ENCODE measurements around the gene CNTROB.
"Not testable (repeated sequence)": the region's sequence is repeated elsewhere in the genome, so short reads cannot be mapped to it uniquely, and the experiment has no call there.

Gene CNTROB

DNA sequence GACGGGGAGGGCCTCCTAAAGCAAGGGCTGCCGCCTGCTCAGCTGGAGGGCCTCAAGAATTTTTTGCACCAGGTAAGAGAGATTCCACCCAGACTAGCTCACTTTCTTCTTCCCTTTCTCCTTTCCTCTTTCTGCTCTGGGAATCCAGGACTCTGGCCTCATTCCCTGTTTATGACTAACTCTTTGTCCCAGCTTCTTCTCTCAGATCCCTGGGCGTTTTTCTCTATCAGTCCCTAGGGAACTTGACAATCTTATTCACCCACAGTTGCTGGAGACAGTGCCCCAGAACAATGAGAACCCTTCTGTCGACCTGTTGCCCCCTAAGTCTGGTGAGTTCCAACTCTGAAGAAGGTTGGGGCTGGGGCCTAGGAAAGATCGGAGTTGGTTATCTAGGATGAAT, 15.6 kb downstream of the CNTROB start:
- H3K9me3 ChIP-seq (ENCODE audit: severe bottlenecking): no peaks in the 10 kb centered on the region
- H3K36me3 ChIP-seq: peaks cover 71% of the 10 kb centered on the region

DNA sequence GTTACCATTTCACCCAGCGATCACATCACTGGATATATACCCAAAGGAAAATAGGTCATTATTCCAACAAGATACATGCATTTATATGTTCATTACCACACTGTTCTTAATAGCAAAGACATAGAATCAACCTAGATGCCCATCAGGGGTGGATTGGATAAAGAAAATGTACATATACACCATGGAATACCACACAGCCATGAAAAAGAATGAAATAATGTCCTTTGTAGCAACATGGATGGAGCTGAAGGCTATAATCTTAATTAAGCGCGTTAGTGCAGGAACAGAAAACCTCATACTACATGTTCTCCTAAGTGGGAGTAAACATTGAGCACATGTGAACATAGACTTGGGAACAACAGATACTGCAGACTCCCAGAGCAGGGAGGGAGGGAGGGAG, 18.6 kb downstream of the CNTROB start:
- H3K9me3 ChIP-seq (ENCODE audit: severe bottlenecking): no peaks in the 10 kb centered on the region
- H3K4me3 ChIP-seq (ENCODE audit: low read depth, low read length): no peak overlapping the region
- no peaks in the 10 kb centered on the region for H3K27me3 ChIP-seq (ENCODE audit: insufficient read depth, low read depth, severe bottlenecking)
- no peak for DNase-seq
- TF ChIP-seq, protein P1, sequence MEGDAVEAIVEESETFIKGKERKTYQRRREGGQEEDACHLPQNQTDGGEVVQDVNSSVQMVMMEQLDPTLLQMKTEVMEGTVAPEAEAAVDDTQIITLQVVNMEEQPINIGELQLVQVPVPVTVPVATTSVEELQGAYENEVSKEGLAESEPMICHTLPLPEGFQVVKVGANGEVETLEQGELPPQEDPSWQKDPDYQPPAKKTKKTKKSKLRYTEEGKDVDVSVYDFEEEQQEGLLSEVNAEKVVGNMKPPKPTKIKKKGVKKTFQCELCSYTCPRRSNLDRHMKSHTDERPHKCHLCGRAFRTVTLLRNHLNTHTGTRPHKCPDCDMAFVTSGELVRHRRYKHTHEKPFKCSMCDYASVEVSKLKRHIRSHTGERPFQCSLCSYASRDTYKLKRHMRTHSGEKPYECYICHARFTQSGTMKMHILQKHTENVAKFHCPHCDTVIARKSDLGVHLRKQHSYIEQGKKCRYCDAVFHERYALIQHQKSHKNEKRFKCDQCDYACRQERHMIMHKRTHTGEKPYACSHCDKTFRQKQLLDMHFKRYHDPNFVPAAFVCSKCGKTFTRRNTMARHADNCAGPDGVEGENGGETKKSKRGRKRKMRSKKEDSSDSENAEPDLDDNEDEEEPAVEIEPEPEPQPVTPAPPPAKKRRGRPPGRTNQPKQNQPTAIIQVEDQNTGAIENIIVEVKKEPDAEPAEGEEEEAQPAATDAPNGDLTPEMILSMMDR (IDR thresholded peaks at IDR 0.05; ENCODE audit: low read depth, low read length): no peak
- peaks cover 45% of the 10 kb centered on the region for H3K36me3 ChIP-seq
- no peak overlapping the region for H3K27ac ChIP-seq

More for the DNA sequence above, 15.6 kb downstream of the CNTROB start:
- TF ChIP-seq, protein P1 (IDR thresholded peaks at IDR 0.05; ENCODE audit: low read depth, low read length): no peak
- Histone ChIP-seq H3K27ac (no peak overlapping the region), H3K4me3 (ENCODE audit: low read depth, low read length) (no peak overlapping the region), H3K27me3 (ENCODE audit: insufficient read depth, low read depth, severe bottlenecking) (no peaks in the 10 kb centered on the region)
- no peak for DNase-seq

DNA sequence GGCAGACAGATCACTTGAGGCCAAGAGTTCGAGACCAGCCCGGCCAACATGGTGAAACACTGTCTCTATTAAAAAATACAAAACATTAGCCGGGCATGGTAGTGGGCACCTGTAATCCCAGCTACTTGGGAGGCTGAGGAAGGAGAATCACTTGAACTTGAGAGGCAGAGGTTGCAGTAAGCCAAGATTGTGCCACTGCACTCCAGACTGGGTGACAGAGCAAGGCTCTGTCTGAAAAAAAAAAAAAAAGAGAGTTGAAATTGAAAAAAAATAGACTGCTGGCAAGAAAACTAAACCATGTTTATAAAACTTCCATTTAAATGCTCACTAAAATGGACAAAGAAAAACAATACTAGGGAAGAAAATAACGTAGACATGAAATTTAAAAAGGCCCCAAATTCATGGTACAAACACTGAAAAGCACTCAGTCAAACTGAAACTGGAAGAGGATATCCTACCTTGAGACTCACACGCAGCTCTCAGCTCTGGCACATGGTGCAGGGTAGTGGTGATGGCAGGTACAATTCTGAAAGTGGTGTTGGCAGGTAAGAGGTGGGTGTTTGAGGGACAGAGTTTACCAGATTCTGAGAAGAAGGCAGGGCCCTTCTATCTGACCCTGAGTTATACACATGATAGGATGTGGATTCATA, 19.3 kb downstream of the CNTROB start:
- peaks cover 38% of the 10 kb centered on the region for H3K36me3 ChIP-seq
- H3K27me3 ChIP-seq (ENCODE audit: insufficient read depth, low read depth, severe bottlenecking): no peaks in the 10 kb centered on the region
- H3K9me3 ChIP-seq (ENCODE audit: severe bottlenecking): no peaks in the 10 kb centered on the region
- DNase-seq: no peak
- no peak overlapping the region for H3K4me3 ChIP-seq (ENCODE audit: low read depth, low read length)
- TF ChIP-seq, protein P1 (IDR thresholded peaks at IDR 0.05; ENCODE audit: low read depth, low read length): no peak
- no peak overlapping the region for H3K27ac ChIP-seq

DNA sequence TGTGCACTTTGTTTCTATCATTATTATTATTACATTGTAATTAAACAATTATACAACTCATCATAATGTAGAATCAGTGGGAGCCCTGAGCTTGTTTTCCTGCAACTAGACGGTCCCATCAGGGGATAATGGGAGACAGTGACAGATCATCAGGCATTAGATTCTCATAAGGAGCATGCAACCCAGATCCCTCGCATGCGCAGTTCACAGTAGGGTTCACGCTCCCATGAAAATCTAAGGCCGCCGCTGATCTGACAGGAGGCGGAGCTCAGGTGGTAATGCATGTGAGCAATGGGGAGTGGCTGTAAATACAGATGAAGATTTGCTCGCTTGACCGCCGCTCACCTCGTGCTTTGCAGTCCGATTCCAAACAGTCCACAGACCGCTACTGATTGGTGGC, 21.3 kb downstream of the CNTROB start:
- not testable (repeated sequence) for H3K27ac ChIP-seq; H3K9me3 ChIP-seq (ENCODE audit: severe bottlenecking); H3K27me3 ChIP-seq (ENCODE audit: insufficient read depth, low read depth, severe bottlenecking); H3K4me3 ChIP-seq (ENCODE audit: low read depth, low read length); DNase-seq
- H3K36me3 ChIP-seq: peaks cover 19% of the 10 kb centered on the region

DNA sequence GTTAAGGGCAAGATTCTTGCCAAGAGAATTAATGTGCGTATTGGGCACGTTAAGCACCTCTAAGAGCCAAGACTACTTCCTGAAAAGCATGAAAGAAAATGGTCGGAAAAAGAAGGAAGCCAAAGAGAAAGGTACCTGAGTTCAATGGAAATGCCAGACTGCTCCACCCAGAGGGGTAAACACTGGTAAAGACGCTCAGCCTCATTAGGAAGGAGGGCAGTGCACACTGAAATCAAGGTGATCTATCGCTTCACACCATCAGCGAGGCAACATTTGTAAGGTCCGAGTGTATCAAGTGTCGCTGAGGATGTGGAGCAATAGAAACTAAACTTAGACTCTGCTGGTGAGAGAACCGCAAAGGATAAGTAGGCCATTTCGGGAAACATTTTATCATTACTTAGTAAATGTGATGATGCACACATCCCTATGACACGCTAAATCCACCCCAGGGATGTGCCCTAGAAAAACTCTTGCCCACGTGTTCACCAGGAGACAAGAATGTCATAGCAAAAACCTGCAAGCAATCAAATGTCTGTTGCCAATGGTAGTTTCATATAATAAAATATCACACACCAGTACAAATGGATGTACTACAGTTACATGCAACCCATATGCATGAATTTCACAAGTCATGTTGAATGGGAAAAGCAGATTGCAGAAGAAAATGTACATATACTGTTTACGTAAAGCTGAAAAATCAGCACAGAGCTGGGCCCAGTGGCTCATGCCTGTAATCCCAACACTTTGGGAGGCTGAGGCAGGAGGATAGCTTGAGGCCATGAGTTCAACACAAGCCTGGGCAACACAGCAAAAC, 23.6 kb downstream of the CNTROB start:
- Histone ChIP-seq H3K27me3 (ENCODE audit: insufficient read depth, low read depth, severe bottlenecking) (no peaks in the 10 kb centered on the region), H3K27ac (no peak overlapping the region), H3K36me3 (0 out of 2 replicates have a peak, but pooled peaks cover under 1% of the 10 kb centered on the region), H3K4me3 (ENCODE audit: low read depth, low read length) (no peak overlapping the region), H3K9me3 (ENCODE audit: severe bottlenecking) (no peaks in the 10 kb centered on the region)
- DNase-seq: no peak
- TF ChIP-seq, protein P1 (IDR thresholded peaks at IDR 0.05; ENCODE audit: low read depth, low read length): no peak

DNA sequence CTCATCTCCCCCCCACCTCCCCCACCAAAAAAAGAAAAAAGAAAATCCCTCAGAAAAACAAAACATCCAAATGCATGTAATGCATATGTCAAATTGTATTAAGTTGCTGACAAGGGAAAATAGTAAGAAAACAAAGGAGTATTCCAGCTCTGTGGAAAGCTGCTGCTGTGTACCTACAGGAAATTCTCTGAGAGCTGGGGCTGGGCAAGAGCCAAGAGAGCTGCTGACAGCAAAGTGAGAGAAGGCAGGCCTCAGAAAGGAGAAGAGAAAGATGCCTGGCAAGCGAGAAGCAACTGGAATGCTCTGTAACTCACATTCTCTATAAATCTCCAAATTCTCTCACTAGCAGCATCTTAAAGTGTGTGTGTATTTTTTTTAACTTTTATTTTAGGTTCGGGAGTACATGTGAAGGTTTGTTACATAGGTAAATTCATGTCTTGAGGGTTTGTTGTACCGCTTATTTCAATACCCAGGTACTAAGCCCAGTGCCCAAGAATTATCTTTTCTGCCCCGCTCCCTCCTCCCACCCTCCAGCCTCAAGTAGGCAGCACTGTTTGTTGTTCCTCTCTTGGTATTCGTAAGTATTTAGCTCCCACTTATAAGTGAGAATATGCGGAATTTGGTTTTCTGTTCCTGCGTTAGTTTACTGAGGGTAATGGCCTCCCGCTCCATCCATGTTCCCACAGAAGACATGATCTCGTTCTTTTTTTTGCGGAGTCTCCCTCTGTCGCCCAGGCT, 24.4 kb downstream of the CNTROB start:
- no peak for DNase-seq
- H3K27ac ChIP-seq: no peak overlapping the region
- H3K9me3 ChIP-seq (ENCODE audit: severe bottlenecking): no peaks in the 10 kb centered on the region
- H3K27me3 ChIP-seq (ENCODE audit: insufficient read depth, low read depth, severe bottlenecking): no peaks in the 10 kb centered on the region
- no peaks in the 10 kb centered on the region for H3K36me3 ChIP-seq
- TF ChIP-seq, protein P1 (IDR thresholded peaks at IDR 0.05; ENCODE audit: low read depth, low read length): no peak
- no peak overlapping the region for H3K4me3 ChIP-seq (ENCODE audit: low read depth, low read length)
